ENCODE data around the gene ITPKB. TPM values are rescaled to one million over a fixed set of nuclear protein-coding genes. Genes with fewer than 3 reads are reported as not detected.

Gene ITPKB
- total and polyA plus RNA-seq, 2 experiments from 2014 or later = 0.31 to 5.2 TPM

GRCh38 chr1:226754793-226755533 lies 15.9 kb upstream of the ITPKB start:
- Histone ChIP-seq H3K27me3 (ENCODE audit: insufficient read depth) (no peaks in the 10 kb centered on the region), H3K4me1 (ENCODE audit: insufficient read depth) (no peaks in the 10 kb centered on the region), H3F3A (replicated peaks; ENCODE audit: low read depth) (no peaks in the 10 kb centered on the region), H3K4me2 (no peak overlapping the region), H3K36me3 (ENCODE audit: insufficient read depth) (no peaks in the 10 kb centered on the region), H3K4me3 (no peak overlapping the region), H4K20me1 (replicated peaks; ENCODE audit: insufficient read depth) (no peaks in the 10 kb centered on the region), H3K27ac (ENCODE audit: low read depth) (no peak overlapping the region), H2AFZ (no peak overlapping the region), H3K79me2 (replicated peaks; ENCODE audit: insufficient read depth) (no peaks in the 10 kb centered on the region), H3K9me2 (ENCODE audit: insufficient read depth) (no peaks in the 10 kb centered on the region)
- TF ChIP-seq, protein P1, sequence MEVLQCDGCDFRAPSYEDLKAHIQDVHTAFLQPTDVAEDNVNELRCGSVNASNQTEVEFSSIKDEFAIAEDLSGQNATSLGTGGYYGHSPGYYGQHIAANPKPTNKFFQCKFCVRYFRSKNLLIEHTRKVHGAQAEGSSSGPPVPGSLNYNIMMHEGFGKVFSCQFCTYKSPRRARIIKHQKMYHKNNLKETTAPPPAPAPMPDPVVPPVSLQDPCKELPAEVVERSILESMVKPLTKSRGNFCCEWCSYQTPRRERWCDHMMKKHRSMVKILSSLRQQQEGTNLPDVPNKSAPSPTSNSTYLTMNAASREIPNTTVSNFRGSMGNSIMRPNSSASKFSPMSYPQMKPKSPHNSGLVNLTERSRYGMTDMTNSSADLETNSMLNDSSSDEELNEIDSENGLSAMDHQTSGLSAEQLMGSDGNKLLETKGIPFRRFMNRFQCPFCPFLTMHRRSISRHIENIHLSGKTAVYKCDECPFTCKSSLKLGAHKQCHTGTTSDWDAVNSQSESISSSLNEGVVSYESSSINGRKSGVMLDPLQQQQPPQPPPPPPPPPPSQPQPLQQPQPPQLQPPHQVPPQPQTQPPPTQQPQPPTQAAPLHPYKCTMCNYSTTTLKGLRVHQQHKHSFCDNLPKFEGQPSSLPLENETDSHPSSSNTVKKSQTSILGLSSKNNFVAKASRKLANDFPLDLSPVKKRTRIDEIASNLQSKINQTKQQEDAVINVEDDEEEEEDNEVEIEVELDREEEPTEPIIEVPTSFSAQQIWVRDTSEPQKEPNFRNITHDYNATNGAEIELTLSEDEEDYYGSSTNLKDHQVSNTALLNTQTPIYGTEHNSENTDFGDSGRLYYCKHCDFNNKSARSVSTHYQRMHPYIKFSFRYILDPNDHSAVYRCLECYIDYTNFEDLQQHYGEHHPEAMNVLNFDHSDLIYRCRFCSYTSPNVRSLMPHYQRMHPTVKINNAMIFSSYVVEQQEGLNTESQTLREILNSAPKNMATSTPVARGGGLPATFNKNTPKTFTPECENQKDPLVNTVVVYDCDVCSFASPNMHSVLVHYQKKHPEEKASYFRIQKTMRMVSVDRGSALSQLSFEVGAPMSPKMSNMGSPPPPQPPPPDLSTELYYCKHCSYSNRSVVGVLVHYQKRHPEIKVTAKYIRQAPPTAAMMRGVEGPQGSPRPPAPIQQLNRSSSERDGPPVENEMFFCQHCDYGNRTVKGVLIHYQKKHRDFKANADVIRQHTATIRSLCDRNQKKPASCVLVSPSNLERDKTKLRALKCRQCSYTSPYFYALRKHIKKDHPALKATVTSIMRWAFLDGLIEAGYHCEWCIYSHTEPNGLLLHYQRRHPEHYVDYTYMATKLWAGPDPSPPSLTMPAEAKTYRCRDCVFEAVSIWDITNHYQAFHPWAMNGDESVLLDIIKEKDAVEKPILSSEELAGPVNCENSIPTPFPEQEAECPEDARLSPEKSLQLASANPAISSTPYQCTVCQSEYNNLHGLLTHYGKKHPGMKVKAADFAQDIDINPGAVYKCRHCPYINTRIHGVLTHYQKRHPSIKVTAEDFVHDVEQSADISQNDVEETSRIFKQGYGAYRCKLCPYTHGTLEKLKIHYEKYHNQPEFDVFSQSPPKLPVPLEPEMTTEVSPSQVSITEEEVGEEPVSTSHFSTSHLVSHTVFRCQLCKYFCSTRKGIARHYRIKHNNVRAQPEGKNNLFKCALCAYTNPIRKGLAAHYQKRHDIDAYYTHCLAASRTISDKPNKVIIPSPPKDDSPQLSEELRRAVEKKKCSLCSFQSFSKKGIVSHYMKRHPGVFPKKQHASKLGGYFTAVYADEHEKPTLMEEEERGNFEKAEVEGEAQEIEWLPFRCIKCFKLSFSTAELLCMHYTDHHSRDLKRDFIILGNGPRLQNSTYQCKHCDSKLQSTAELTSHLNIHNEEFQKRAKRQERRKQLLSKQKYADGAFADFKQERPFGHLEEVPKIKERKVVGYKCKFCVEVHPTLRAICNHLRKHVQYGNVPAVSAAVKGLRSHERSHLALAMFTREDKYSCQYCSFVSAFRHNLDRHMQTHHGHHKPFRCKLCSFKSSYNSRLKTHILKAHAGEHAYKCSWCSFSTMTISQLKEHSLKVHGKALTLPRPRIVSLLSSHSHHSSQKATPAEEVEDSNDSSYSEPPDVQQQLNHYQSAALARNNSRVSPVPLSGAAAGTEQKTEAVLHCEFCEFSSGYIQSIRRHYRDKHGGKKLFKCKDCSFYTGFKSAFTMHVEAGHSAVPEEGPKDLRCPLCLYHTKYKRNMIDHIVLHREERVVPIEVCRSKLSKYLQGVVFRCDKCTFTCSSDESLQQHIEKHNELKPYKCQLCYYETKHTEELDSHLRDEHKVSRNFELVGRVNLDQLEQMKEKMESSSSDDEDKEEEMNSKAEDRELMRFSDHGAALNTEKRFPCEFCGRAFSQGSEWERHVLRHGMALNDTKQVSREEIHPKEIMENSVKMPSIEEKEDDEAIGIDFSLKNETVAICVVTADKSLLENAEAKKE (CRISPR knock-in tag; IDR thresholded peaks at IDR 0.05) = no peak
- TF ChIP-seq, protein P2, sequence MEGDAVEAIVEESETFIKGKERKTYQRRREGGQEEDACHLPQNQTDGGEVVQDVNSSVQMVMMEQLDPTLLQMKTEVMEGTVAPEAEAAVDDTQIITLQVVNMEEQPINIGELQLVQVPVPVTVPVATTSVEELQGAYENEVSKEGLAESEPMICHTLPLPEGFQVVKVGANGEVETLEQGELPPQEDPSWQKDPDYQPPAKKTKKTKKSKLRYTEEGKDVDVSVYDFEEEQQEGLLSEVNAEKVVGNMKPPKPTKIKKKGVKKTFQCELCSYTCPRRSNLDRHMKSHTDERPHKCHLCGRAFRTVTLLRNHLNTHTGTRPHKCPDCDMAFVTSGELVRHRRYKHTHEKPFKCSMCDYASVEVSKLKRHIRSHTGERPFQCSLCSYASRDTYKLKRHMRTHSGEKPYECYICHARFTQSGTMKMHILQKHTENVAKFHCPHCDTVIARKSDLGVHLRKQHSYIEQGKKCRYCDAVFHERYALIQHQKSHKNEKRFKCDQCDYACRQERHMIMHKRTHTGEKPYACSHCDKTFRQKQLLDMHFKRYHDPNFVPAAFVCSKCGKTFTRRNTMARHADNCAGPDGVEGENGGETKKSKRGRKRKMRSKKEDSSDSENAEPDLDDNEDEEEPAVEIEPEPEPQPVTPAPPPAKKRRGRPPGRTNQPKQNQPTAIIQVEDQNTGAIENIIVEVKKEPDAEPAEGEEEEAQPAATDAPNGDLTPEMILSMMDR (conservative IDR thresholded peaks at IDR 0.05; ENCODE audit: low read depth in 2 of 2) = no peak
- TF ChIP-seq ZNF331 (CRISPR knock-in tag; IDR thresholded peaks at IDR 0.05; ENCODE audit: low read depth) = no peak
- TF ChIP-seq POLR2AphosphoS5 (IDR thresholded peaks at IDR 0.05; ENCODE audit: low read depth) = no peak
- TF ChIP-seq NANOG (IDR thresholded peaks at IDR 0.05; ENCODE audit: borderline replicate concordance) = no peak
- TF ChIP-seq CREB1 (CRISPR knock-in tag; IDR thresholded peaks at IDR 0.05; ENCODE audit: low read depth) = no peak
- no peak for TF ChIP-seq ETS1 (IDR thresholded peaks at IDR 0.05)
- no peak for TF ChIP-seq EZH2phosphoT487 (IDR thresholded peaks at IDR 0.05; ENCODE audit: unreplicated experiment)
- no peak for TF ChIP-seq REST (IDR thresholded peaks at IDR 0.05; ENCODE audit: unreplicated experiment)
- no peak for TF ChIP-seq JUNB (IDR thresholded peaks at IDR 0.05; ENCODE audit: unreplicated experiment)
- TF ChIP-seq ZNF114 (CRISPR knock-in tag; IDR thresholded peaks at IDR 0.05) = no peak
- no peak for TF ChIP-seq EZH2 (IDR thresholded peaks at IDR 0.05; ENCODE audit: low read depth, unreplicated experiment)
- no peak for TF ChIP-seq STAT1 (IDR thresholded peaks at IDR 0.05; ENCODE audit: unreplicated experiment)
- H3K27me3 Mint-ChIP-seq (ENCODE audit: insufficient read depth, low read depth, poor library complexity) = peaks cover 9% of the 10 kb centered on the region
- H3K9me3 Mint-ChIP-seq = no peaks in the 10 kb centered on the region
- no peak overlapping the region for H3K4me3 Mint-ChIP-seq
- no peak for DNase-seq (ENCODE audit: low spot score)
- no peak for ATAC-seq
- H3K36me3 Mint-ChIP-seq (ENCODE audit: low read depth) = no peaks in the 10 kb centered on the region
- peaks cover 9% of the 10 kb centered on the region for H3K4me1 Mint-ChIP-seq
- no peak overlapping the region for H3K27ac Mint-ChIP-seq

Measured in GM23338 (cell line).